Colonic mucosa (tissue), 4 donors: ENCODE measurements around the gene CIB4. TPM values are rescaled to one million over a fixed set of nuclear protein-coding genes. Genes with fewer than 3 reads are reported as not detected.

Experiments
- DNase-seq: peaks from one replicate; pipeline ENCODE4 v3.0.0-alpha.2; 2020
- H3K27ac ChIP-seq: fragments of 200-600 bp; one replicate; pipeline ENCODE4 v1.8.0; 2021
- H3K27me3 ChIP-seq: fragments of 200-600 bp; one replicate; pipeline ENCODE4 v1.8.0; 2021
- H3K36me3 ChIP-seq: fragments of 200-600 bp; one replicate; pipeline ENCODE4 v1.8.0; 2021
- H3K4me1 ChIP-seq: fragments of 200-600 bp; one replicate; pipeline ENCODE4 v1.8.0; 2021; ENCODE audit warnings: mild to moderate bottlenecking
- H3K4me3 ChIP-seq: fragments of 200-600 bp; one replicate; pipeline ENCODE4 v1.8.0; 2021
- H3K9ac ChIP-seq, 2 donors: one replicate each; pipeline ENCODE4 v1.7.0; 2013; ENCODE audit warnings: control low read depth in 2 of 2, low read depth in 2 of 2, low read length in 2 of 2
- H3K9me3 ChIP-seq: fragments of 200-600 bp; one replicate; pipeline ENCODE4 v1.8.0; 2021
- CTCF ChIP-seq: fragments of 200-600 bp; IDR thresholded peaks from one replicate; pipeline ENCODE4 v1.8.0; 2022; ENCODE audit warnings: antibody characterized with exemption, mild to moderate bottlenecking
- intact Hi-C: fragments of 100-400 bp; cut with DNase I; formaldehyde crosslinking; loops from one replicate; pipeline ENCODE4 v1.14.1; 2022
- total RNA-seq, 2 donors: library from RNA; stranded (reverse); fragmentation: NEBNext Ultra II Directional in 1 of 2; extraction: Animal tissue kit (Norgen Biotek cat#: 25700) in 1 of 2; gene quantifications; one replicate each; pipeline ENCODE4 v1.2.1, GENCODE V29; 2021
- donor health status: healthy.
- donor health status: DM: no; HTN: no; CAD: no.
- donor health status: DM: no; HTN: no; CAD: no.

Gene CIB4
- total RNA-seq, 2 donors from 2014 or later = not detected

GRCh38 chr2:26602575-26602974 is 38.6 kb downstream of the CIB4 start:
- Histone ChIP-seq H3K27ac (no peak overlapping the region), H3K4me1 (no peaks in the 10 kb centered on the region), H3K9ac (no peak overlapping the region), H3K4me3 (no peak overlapping the region), H3K27me3 (no peaks in the 10 kb centered on the region), H3K36me3 (no peaks in the 10 kb centered on the region), H3K9me3 (no peaks in the 10 kb centered on the region)
- no peak for DNase-seq
- intact Hi-C loops = no loop called here
- no peak for TF ChIP-seq CTCF

GRCh38 chr2:26599387-26599786 is 41.8 kb downstream of the CIB4 start:
- intact Hi-C loops = no loop called here
- Histone ChIP-seq H3K4me1 (no peaks in the 10 kb centered on the region), H3K4me3 (no peak overlapping the region), H3K9me3 (no peaks in the 10 kb centered on the region), H3K9ac (no peak overlapping the region), H3K36me3 (no peaks in the 10 kb centered on the region), H3K27ac (no peak overlapping the region), H3K27me3 (no peaks in the 10 kb centered on the region)
- DNase-seq = no peak
- no peak for TF ChIP-seq CTCF

GRCh38 chr2:26598996-26599373 is 42.2 kb downstream of the CIB4 start:
- intact Hi-C loops = no loop called here
- no peak for DNase-seq
- H3K9me3 ChIP-seq = no peaks in the 10 kb centered on the region
- no peak overlapping the region for H3K27ac ChIP-seq
- TF ChIP-seq CTCF = no peak
- no peaks in the 10 kb centered on the region for H3K27me3 ChIP-seq
- no peak overlapping the region for H3K9ac ChIP-seq
- H3K4me3 ChIP-seq = no peak overlapping the region
- no peaks in the 10 kb centered on the region for H3K4me1 ChIP-seq
- no peaks in the 10 kb centered on the region for H3K36me3 ChIP-seq

GRCh38 chr2:26598336-26598995 is 42.7 kb downstream of the CIB4 start:
- no peaks in the 10 kb centered on the region for H3K36me3 ChIP-seq
- TF ChIP-seq CTCF = no peak
- H3K27me3 ChIP-seq = no peaks in the 10 kb centered on the region
- H3K4me3 ChIP-seq = no peak overlapping the region
- H3K9ac ChIP-seq = no peak overlapping the region
- DNase-seq = no peak
- no peaks in the 10 kb centered on the region for H3K9me3 ChIP-seq
- no peak overlapping the region for H3K27ac ChIP-seq
- H3K4me1 ChIP-seq = no peaks in the 10 kb centered on the region
- intact Hi-C loops = no loop called here

GRCh38 chr2:26597197-26597596 is 44.0 kb downstream of the CIB4 start:
- no peak for TF ChIP-seq CTCF
- H3K36me3 ChIP-seq = no peaks in the 10 kb centered on the region
- H3K9me3 ChIP-seq = no peaks in the 10 kb centered on the region
- intact Hi-C loops = no loop called here
- no peak for DNase-seq
- H3K27ac ChIP-seq = no peak overlapping the region
- no peak overlapping the region for H3K9ac ChIP-seq
- H3K4me1 ChIP-seq = no peaks in the 10 kb centered on the region
- no peaks in the 10 kb centered on the region for H3K27me3 ChIP-seq
- no peak overlapping the region for H3K4me3 ChIP-seq
